NCI-H1048 (cell line): Measurements from ENCODE around the gene GRK7.
"Not testable (repeated sequence)": the region's sequence is repeated elsewhere in the genome, so short reads cannot be mapped to it uniquely, and the experiment has no call there.

Source experiments
- DNase-seq: peaks from one replicate; lab custom pipeline; 2025; lab: John Stamatoyannopoulos, UW

GRK7 gene

GRCh38 chr3:141763088-141763750 lies at the start of gene GRK7:
GRK7 (plus strand) TSS chr3:141763408; CDS start chr3:141778285, 14,877 bp downstream.
- DNase-seq: no peak

DNA sequence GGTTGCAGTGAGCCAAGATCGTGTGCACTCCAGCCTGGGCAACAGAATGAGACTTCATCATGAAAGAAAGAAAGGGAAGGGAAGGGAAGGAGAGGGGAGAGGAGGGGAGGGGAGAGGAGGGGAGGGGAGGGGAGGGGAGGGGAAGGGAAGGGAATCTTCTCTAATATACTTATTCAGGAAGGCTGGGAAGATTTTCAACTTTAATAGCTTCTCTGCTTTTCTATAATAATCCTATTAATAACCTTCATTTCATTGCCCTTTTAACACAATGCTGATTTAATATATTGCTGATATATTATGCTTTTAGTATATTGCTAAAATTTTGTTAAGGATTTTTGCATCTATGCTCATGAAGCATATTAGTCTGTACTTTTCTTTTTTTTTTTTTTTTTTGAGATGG lies 48.5 kb upstream of the GRK7 start:
- DNase-seq: no peak

- DNase-seq: no peak
Observed at GRCh38 chr3:141722081-141722480, 41.1 kb upstream of the GRK7 start.

GRCh38 chr3:141722648-141723047 lies 40.6 kb upstream of the GRK7 start:
- DNase-seq: no peak

DNA sequence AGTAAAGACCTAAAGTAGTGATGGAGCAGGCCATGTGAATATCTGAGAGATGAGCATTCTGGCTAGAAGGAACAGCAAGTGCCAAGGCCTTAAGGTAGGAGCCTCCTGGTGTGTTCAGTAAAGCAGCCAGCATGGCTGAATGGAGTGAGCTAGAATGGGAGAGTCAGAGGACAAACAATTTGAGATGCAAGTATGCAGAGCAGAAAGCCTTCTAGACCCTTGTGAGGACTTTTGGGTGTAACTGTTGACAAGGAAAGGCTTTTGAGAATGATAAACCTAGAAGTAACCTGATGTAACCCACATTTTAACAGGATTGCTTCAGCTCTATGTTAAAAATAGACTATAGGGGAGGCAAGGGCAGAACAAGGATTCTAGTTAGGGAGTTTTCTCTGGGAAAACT lies 40.0 kb upstream of the GRK7 start:
- no peak for DNase-seq

DNA sequence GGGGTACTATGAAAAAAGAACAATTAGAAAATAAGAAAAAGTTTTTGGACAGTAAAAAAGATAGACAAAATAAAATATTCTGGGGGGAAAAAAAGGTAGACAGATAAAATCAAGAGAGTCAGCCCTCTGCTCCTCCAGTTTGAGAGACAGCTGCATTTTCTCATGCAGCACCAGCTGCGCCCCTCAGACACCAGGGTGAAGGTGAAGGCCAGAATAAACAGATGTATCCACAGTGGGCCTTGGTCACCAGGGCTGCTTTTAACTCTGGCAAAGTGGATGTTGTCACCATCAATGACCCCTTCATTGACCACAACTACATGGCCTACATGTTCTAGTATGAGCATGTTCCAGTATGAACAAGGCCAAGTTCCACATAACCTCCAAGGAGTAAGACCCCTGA lies 39.0 kb upstream of the GRK7 start:
- no peak for DNase-seq

DNA sequence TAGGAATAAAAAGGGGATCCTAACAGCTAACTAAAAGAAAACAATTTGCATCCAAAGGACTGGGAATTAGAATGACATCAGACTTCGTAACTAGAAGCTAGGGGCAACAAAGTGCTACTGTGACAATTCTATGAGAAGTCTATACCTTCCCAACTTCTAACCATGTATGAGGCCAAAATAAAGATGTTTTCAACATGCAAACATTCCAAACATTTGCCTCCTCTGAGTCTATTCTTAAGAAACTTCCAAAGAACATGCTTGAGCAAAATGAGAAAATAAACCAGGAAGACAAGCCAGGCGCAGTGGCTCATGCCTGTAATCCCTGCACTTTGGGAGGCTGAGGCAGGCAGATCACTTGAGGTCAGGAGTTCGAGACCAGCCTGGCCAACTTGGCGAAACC lies 38.2 kb upstream of the GRK7 start:
- DNase-seq: no peak

DNA sequence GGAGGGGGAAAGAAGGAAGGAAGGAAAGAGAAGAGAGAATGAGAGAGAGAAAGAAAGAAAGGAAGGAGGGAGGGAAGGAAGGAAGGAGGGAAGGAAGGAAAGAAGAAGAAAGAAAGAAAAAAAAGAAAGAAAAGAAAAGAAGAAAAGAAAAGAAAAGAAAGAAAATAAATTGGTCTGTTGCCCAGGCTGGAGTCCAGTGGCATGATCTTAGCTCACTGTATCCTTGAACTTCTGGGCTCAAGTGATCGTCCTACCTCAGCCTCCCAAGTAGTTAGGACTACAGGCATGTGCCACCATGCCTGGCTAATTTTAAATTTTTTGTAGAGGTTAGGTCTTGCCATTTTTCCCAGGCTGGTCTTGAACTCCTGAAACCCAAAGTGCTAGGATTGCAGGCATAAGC lies 36.7 kb upstream of the GRK7 start:
- no peak for DNase-seq

DNA sequence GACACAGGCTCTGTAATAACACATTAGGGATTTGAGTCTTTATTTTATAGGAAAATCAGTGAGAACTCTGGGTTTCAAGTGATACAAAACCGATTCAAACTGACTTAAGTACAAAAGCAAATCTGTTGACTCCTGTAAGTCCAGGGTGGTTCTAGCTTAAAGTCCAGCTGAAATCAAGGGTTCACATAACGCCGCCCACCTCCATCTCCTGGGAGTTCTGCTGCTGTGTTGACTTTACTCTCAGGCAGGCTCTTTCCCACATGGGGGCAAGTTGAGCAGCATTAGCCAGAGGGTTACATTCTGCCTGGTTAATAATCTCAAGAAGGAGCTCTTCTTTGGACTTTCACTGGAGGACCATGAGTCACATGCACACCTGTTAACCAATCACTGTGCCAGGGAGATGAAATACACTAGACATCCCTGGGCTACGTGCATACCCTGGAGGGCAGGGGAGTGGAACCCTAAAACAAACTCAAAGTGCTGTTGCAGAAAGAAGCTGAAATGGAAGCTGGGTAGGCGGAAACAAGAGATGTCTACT lies 34.8 kb upstream of the GRK7 start:
- DNase-seq: no peak

DNA sequence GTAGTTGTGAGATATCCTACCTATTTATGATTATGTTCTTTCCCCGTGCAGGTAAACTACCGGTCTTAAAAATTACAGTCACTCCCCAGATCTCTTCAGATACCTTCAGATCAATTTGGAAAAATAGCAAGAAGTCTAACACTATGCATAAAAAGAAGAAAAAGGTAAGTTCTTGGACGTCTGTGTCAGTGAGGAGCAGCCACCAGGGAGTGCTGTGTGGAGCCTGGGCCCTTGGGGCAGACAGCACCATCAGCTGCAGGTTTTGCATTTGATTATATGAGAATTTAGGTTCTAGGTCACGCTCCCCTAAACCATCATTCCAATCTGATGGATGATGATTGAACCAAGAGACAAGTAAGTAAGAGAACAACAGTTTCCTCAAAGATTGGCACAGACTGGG lies 34.0 kb upstream of the GRK7 start:
- no peak for DNase-seq

- no peak for DNase-seq
Observed at GRCh38 chr3:141735176-141735575, 28.0 kb upstream of the GRK7 start.

DNA sequence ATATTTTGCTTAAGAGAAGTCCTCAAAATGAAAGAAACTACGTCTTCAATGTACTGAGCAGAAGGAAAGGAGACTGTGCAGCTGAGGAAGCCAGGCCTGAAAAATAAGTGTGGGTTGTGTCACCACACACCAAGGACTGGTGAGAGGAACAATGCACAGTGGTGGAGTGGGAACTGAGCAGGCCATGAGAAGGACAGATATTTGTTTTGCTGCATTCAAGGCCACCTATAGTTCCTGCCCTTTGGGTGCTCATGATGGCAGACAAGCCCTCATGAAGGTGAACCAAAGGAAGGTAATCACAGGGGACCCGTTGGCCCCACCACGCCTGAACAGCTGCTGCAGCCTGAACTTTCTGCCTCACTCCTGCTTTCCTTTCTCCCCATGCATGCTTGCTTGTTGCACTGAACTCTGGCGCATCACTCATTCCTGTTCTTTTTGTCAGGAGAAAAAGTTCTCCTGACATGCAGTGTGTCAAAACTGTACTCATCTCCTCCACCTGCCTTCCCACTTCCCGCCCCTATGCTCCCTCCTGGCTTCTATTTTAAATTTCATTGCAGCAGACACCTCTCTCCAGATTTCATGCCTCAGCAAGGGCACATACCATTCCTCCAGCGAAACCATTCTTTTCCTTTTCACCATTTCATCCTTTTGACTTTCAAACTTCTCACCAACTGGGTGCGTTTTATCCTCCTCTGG lies 27.3 kb upstream of the GRK7 start:
- DNase-seq: no peak

DNA sequence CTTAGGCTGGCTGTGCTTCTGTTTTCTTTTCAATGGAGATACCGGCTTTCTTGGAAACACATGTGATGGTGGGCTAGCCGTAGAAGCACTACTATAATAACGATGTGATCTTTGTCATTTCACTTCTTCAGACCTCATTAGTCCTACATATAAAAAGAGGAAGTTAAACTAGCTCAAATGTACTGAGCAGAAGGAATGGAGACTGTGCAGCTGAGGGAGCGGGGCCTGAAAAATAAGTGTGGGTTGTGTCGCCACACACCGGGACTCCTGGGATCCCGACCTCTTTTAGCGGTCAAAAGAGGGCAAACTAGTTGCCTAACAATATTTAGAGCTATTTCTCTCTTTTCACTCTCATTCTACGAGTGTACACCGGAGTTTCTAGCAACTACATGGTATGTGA lies 26.1 kb upstream of the GRK7 start:
- DNase-seq: no peak

GRCh38 chr3:141737678-141738021 lies 25.6 kb upstream of the GRK7 start:
- no peak for DNase-seq

DNA sequence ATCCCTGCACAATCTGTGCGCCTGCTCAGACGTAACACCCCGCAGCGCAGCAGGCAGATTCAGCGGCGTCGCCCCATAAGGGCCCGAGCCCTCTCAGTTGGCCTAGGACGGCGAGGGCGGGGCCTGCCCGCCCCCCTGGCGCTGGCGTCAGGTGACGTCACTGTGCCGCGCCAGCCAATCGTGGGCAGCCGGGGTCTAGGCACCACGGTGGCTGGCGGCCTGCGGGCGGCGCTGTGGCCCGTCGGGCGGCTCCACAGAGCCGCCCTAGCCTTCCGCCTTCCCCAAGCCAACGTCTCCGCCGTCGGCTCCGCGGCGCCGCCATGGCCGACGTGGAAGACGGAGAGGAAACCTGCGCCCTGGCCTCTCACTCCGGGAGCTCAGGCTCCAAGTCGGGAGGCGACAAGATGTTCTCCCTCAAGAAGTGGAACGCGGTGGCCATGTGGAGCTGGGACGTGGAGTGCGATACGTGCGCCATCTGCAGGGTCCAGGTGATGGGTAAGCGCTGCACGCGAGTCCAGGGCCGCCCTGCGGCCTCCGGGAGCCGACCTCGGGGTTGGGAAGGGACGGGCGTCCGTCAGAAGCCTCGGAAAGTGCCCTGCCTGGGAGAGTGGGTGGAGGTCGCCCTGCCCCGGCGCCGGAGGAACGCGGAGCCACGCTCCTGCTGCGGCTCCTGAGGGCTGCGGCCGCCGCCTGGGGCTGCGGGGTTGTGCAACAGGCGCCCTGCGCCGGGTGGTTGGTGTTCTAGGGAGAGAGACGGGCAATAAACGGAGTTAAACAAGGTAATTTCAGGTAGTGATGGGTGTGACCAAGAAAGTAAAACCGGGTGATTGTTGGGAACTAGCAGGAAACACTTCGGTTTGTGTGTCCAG lies 25.0 kb upstream of the GRK7 start, which contains the start of gene RNF7:
Gene RNF7, plus strand, starts transcription at position 277 of the 869 bp plus-strand sequence. Its CDS starts 44 bp downstream, at position 321.
- DNase-seq: peak; percentile 73

DNA sequence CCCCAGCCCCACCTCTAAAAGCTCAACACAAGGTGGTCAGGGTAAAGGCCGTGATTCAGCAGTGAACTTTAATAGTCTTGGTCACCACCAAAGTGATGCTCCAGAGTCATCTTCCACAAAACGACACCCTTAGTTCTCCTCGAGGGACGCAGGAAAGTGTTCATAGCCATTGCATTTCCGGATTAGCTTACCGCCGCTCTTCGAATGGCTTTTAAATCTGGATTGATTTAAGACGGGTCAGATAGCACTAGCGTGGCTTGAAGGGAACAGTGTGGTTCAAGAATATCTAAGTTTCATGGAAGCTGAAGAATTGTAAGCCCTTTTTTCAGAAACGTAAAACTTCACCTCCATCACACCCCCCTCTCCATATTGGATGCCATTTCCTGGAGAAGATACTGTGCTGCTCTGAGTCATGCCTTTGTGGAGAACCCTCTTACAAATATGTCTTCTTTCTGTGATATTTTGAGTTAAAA lies 24.3 kb upstream of the GRK7 start:
- no peak for DNase-seq

DNA sequence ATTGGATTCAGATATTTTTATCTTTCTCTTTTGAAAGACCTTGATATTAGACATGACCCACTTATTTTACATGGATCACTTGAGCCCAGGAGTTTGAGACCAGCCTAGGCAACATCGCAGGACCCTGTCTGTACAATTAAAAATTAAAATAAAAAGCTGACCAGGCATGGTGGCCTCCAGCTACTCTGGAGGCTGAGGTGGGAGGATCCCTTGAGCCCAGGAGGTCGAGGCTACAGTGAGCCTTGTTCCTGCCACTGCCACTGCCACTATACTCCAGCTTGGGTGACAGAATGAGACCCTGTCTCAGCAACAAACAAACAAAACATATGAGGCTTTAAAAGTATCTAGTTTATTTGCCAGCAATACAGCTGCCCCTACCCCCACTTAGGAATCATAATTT lies 23.5 kb upstream of the GRK7 start:
- DNase-seq: no peak

- no peak for DNase-seq
Observed at GRCh38 chr3:141740349-141740748, 22.9 kb upstream of the GRK7 start.

DNA sequence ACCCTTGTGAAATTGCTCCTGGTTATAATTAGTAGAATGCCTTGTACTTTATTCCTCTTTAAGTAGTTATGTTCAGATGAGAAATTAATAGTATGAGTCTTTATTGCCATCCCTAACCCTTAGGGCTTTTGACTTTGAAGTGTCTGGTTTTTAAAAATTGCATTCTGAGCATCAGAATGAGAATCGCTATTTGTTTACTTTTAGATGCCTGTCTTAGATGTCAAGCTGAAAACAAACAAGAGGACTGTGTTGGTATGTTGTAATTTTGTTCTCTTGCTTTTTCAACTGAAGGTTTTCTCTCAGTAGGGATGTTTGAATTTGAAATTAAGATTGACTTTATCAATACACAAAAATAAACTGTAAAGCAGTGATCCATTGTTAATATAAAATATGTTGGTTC lies 19.9 kb upstream of the GRK7 start:
- no peak for DNase-seq

GRCh38 chr3:141746962-141747361 lies 16.2 kb upstream of the GRK7 start:
- no peak for DNase-seq

DNA sequence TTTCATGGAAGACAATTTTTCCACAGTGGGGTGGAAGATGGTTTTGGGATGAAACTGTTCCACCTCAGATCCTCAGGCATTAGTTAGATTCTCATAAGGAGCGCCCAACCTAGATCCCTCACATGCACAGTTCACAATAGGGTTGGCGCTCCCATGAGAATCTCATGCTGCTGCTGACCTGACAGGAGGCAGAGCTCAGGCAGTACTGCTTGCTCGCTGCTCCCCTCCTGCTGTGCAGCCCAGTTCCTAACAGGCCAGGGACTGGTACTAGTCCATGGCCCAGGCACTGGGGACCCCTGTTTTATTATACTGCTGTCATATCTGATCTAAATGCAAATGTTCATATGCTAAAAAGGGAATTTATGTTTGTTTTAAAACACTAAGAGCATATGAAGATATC lies 9.8 kb upstream of the GRK7 start:
- no peak for DNase-seq

GRCh38 chr3:141754032-141754431 lies 9.2 kb upstream of the GRK7 start:
- no peak for DNase-seq

DNA sequence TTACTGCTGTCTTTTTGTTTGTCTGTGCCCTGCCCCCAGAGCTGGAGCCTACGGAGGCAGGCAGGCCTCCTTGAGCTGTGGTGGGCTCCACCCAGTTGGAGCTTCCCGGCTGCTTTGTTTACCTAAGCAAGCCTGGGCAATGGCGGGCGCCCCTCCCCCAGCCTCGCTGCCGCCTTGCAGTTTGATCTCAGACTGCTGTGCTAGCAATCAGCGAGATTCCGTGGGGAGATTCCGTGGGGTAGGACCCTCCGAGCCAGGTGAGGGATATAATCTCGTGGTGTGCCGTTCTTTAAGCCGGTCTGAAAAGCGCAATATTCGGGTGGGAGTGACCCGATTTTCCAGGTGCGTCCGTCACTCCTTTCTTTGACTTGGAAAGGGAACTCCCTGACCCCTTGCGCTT lies 656 bp upstream of the GRK7 start:
- DNase-seq: not testable (repeated sequence)
